ENCODE measurements around the gene ADM2.

Gene ADM2

DNA sequence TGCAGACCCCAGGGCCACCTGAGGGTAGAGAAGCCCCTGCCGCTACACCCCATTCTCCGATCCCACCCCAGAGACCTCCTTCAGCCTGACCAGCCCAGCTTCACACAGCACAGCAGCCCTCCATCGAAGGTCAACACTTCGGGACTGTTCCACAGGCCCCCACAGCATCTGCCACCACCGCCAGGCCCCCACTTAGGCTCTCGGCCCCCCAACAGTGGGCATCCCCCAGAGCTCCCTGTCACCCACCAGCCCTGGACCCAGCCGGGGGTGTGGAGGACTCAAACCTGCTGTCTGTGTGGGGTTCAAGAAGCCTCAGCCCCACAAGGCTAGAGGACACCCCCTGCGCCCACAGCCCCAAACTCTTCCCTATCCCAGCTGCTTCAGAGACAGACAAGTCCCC, 12.7 kb upstream of the ADM2 start:
- DNase-seq (ENCODE audit: low read depth) = no peak
- TF ChIP-seq, protein P1, sequence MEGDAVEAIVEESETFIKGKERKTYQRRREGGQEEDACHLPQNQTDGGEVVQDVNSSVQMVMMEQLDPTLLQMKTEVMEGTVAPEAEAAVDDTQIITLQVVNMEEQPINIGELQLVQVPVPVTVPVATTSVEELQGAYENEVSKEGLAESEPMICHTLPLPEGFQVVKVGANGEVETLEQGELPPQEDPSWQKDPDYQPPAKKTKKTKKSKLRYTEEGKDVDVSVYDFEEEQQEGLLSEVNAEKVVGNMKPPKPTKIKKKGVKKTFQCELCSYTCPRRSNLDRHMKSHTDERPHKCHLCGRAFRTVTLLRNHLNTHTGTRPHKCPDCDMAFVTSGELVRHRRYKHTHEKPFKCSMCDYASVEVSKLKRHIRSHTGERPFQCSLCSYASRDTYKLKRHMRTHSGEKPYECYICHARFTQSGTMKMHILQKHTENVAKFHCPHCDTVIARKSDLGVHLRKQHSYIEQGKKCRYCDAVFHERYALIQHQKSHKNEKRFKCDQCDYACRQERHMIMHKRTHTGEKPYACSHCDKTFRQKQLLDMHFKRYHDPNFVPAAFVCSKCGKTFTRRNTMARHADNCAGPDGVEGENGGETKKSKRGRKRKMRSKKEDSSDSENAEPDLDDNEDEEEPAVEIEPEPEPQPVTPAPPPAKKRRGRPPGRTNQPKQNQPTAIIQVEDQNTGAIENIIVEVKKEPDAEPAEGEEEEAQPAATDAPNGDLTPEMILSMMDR (IDR thresholded peaks at IDR 0.05; ENCODE audit: control insufficient read depth, insufficient read depth, low read depth, low read length, missing control alignments) = no peak
- no peak overlapping the region for H3K4me3 ChIP-seq (ENCODE audit: control insufficient read depth, low read depth, low read length)

GRCh38 chr22:50469377-50470305, 11.7 kb upstream of the ADM2 start:
- TF ChIP-seq, protein P1 (IDR thresholded peaks at IDR 0.05; ENCODE audit: control insufficient read depth, insufficient read depth, low read depth, low read length, missing control alignments) = no peak
- no peak for DNase-seq (ENCODE audit: low read depth)
- H3K4me3 ChIP-seq (ENCODE audit: control insufficient read depth, low read depth, low read length) = no peak overlapping the region

DNA sequence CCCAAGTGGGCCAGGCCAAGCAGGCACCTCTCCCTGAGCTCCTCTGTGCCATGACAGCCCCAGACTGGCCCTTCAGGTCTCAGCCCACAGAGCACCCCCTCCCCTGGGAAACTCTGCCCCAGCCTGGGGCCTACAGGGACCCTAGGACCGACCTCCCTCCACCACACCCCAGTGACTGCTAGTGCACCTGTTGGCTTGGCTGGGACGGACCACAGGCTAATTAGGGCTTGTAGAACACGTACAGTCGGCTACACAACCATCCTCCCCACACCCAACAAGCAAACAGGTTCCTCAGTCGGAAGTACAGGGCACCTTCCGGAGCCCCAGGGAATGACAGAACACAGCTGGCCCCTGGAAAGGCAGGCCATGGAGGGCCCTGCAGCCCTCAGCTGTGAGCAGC, 10.9 kb upstream of the ADM2 start:
- no peak overlapping the region for H3K4me3 ChIP-seq (ENCODE audit: control insufficient read depth, low read depth, low read length)
- DNase-seq (ENCODE audit: low read depth) = no peak
- TF ChIP-seq, protein P1 (IDR thresholded peaks at IDR 0.05; ENCODE audit: control insufficient read depth, insufficient read depth, low read depth, low read length, missing control alignments) = no peak

GRCh38 chr22:50471197-50471847, 10.0 kb upstream of the ADM2 start:
- no peak for DNase-seq (ENCODE audit: low read depth)
- H3K4me3 ChIP-seq (ENCODE audit: control insufficient read depth, low read depth, low read length) = no peak overlapping the region
- TF ChIP-seq, protein P1 (IDR thresholded peaks at IDR 0.05; ENCODE audit: control insufficient read depth, insufficient read depth, low read depth, low read length, missing control alignments) = no peak

DNA sequence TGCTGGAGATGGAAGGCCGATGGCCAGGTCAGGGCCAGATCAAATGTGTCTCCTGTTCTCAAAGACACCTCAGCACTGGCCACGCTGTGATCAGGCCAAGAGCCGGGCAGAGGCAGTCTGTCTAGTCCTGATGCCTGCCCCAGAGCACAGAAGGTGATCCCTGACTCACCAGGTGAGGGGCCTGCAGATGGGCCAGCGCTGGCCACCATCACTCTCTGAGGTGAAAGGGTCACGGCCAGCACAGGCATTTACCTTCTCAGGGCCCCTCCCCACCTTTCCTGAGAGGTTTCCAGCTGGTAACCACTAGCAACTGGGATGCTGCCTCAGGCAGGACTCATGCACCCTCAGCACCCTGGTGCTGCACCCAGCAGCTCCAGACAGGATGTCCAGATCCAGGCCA, 9.4 kb upstream of the ADM2 start:
- TF ChIP-seq, protein P1 (IDR thresholded peaks at IDR 0.05; ENCODE audit: control insufficient read depth, insufficient read depth, low read depth, low read length, missing control alignments) = no peak
- no peak overlapping the region for H3K4me3 ChIP-seq (ENCODE audit: control insufficient read depth, low read depth, low read length)
- DNase-seq (ENCODE audit: low read depth) = no peak

DNA sequence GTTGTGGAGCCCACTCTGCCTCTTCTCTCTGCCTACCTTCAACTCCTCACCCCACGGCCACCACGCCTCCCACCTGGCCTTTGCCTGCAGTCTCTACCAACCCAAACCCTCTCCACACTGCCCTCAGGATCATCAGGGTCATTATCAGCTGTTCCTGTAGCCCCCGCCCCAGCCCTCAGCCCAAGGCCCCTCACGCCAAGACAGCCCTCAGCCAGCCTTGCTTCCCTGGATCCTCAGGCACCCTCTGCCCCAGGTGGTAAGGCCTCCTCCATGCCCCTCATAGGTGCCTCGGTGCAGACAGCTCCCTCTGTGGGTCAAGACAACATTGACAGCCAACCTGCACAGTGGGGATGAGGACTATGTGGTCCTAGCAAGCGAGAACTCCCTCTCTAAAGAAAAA, 8.3 kb upstream of the ADM2 start:
- DNase-seq (ENCODE audit: low read depth) = no peak
- H3K4me3 ChIP-seq (ENCODE audit: control insufficient read depth, low read depth, low read length) = no peak overlapping the region

More for the DNA sequence above, 8.3 kb upstream of the ADM2 start:
- TF ChIP-seq, protein P1 (IDR thresholded peaks at IDR 0.05; ENCODE audit: control insufficient read depth, insufficient read depth, low read depth, low read length, missing control alignments) = peak; percentile 30
